Measurements from ENCODE around the gene FBXO39.
"Not testable (repeated sequence)": the region's sequence is repeated elsewhere in the genome, so short reads cannot be mapped to it uniquely, and the experiment has no call there.

FBXO39 gene

DNA sequence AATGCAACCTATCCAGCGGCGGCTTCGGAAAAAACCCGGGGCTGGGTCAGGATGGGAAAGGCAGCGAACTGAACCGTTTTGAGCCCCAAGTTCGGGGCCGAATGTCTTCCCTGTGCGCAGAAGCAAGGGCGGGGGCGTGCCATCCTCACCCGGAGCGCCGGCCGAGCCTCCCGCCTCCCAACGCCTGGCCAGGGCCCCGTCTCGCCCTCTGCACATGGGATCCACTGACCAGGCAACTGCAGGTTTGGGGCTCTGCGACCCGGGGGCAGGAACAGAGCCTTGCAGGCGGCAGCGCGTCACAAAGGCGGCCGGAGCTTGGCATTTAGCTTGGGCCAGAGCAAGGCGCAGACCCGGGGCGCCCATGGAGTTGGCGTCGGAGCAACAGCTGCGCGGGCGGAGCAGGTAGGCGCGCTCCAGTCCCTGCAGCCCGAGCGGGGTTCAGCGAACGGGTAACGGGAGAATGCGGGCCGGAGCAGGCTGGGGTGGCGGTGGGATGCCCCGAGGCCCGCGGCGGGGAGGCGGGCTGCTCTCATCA is at the start of gene FBXO39:
TSS of gene FBXO39 (plus strand) at position 345 of the 535 bp plus-strand sequence. CDS start 3,654 bp downstream, outside the sequence.
- no peak for DNase-seq

DNA sequence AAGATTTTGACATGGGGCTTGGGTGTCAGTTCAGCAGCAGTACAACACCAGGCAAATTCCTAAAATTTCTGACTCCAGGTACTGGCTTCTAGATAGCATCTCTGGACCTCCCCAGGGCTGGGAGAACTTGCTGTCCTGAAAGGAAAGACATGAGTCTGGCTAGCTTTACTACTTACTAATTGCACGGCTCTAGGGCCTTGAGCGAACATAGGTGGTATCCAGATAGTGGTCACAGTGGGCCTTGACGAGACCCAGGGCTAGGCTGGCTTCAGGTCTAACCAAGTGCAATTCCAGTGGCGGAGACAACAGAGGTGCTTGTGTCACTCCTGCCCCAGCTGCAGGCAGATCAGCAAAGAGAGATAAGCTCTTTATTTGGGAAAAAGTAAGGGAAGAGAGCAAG is 46.5 kb upstream of the FBXO39 start:
- DNase-seq: no peak

DNA sequence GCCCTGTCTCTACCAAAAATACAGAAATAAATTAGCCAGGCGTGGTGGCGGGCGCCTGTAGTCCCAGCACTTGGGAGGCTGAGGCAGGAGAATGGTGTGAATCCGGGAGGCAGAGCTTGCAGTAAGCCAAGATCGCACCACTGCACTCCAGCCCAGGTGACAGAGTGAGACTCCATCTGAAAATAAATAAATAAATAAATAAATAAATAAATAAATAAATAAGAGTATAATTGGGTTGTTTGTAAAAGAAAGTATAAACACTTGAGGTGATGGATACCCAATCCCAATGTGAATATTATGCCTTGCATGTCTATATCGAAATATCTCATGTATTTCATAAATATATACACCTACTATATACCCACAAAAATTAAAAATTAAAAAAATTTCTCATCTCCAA is 29.4 kb upstream of the FBXO39 start:
- not testable (repeated sequence) for DNase-seq

DNA sequence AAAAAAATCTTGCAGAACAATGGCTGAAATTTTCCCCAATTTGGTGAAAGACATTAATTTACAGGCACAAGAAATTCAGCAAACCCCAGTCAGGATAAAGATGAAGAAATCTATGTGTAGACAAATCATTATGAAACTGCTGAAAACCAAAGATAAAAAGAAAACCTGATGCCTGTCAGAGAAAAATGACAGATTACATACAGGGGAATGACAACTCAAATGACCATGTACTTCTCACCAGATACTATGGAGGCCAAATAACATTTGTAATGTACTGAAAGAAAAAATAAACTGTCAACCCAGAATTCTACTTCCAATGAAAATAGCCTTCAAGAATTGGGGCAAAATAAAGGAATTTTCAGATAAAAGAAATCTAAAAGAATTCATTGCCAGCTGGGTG is 27.4 kb upstream of the FBXO39 start:
- no peak for DNase-seq

DNA sequence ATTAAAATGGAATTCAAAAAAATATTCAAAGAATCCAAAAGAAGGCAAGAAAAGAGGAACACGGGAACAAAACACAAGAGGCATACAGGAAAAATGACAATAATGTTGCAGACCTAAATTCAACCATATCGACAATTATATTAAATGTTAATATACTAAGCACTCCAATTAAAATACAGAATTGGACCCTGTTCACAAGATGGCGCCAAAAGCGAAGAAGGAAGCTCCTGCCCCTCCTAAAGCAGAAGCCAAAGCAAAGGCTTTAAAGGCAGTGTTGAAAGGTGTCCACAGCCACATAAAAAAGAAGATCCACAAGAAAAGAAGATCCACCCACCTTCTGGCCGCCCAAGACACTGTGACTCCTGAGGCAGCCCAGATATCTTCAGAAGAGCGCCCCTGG is 26.5 kb upstream of the FBXO39 start:
- no peak for DNase-seq

DNA sequence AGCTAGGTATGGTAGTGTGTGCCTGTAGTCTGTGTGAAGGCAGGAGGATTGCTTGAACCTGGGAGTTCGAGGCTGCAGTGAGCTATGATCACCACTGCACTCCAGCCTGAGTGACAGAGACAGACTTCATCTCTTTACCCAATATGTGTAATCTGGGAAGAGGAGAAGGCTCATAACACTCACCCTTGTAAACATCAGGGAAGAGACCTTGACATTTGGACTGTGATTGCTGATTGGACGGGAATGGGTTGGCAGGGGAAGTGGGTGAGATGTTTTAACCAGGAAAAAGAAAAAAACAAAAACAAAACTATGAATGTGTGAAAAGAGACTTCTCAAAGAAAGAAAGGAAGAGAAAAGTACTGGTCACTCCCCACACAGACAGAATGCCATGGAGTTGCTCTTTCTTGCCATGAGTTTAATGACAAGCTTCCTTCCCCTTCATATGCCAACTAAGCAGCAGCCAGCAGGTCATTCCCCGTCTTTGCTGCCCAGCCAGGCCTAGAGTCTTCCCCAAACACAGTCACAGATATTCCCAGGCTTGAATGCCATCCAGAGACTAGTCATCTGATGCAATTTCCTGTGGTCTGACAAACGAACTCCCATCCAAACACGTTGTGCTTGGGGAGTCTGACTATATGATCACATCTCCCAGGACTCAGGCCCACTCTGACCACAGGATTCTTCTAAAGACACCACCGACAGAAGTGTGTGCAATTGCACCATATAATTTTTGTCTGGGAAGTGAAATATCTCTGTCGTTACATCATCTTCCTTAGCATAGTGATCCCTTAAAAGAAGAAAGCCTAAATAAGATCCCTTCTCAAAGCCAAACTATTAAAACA is 23.7 kb upstream of the FBXO39 start:
- DNase-seq: no peak

DNA sequence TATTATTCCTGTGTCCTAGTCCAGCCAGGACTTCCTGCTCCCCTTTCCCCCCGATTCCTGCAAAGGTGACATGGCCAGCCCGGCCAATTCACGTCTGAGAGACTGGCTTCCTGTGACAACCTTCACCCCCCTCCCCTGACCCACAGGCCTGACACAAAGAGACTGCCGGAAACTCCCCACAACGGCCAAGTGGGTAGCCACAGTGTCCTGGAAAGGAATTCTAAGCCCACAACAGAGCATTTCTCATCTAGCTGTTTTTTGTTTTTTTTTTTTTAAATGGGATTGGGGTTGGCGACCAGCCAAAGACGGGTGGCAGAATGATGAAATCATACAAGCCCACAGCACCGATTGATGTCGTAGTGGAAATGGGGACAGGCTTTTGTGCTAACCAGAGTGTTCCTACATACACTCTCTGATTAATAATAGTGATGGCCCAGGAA is 23.0 kb upstream of the FBXO39 start:
- DNase-seq: no peak

DNA sequence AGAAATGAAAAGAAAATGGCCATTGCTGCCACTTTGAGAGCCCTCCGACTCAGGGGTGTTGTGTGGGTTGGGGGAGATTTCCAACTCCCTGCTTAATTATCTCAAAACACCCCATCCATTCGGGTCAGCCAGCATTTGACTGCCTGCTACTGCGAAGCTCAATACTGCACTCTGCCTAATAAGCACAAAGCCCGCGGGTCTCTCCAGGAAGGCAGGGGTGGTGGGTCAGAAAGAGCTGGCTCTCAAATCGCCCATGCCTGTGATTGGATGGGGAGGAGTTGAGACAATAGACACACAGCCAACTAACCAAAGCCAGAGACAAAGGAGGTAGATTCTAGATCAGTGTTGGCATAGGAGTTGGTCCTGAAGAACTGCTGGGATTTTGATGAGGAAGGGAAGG is 22.5 kb upstream of the FBXO39 start:
- no peak for DNase-seq

DNA sequence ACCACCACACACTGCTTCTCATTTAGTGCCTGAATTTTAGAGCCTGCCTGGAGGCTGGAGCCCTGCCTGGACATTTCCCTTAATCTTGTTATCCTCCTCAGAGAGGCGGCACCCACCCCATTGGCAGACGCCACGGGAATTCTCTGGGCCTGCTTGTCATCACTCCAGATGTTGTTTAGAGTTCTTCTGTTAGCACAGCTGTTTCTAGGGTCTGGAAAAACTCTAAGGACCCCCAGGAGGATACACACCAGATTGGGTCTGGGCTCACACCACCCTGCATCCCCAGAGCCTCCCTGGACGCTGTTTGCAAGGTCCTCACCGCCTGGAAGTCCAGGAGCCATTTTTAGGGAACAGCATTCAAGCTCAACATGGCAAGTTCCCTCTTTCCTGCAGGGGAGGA is 20.7 kb upstream of the FBXO39 start:
- DNase-seq: no peak

DNA sequence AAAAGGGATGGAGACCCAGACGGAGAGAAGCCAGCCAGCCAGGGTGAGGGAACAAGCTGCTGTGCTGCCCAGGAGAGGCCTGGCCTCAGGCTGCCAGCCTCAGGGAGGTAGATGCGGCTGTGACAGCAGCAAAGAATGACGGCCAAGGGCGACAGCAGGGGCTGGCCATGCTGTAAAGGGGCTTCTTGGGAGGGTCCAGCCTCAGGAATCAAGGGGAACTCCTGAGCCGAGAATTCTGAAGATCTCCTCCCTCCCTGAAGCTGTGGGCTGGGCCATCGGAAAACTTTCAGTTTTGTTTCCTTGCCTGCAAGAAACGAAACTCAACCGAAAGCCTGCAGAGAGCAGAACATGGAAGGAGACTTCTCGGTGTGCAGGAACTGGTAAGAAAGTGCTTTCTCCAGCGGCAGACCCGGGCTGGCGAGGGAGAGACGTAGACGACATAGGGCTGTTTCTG is 20.3 kb upstream of the FBXO39 start, which contains the start of gene XAF1:
TSS of gene XAF1 (plus strand) at position 316 of the 454 bp plus-strand sequence. CDS start at position 349, 33 bp downstream.
- no peak for DNase-seq

DNA sequence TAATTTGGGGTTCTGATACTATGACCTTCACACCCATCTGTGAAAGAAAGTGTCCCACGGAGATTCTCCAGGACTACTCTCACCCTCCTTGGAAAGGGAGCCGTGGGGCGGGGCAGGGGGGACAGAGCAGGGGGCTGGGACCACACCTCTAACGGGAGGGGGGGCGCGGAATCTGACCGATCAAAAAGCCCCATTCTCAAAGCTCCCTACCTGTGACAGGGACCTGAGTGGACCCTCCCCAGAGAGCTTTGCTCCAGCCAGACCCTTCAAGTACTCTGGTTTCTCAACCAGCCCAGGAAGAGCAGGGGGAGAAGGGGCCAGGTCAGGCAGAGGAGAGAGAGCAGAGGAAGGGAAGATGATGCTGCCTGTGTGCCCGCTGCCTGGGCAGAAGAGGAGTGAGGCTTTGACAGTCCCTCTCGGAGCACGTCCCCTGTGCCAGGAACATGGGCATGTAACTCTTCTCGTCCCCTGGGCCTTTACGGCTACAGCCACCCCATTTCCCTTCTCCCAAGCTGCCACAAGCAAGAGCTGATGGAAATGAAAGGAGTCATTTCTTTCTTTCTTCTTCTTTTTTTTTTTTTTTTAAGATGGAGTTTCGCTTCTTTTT is 19.5 kb upstream of the FBXO39 start:
- DNase-seq: no peak

DNA sequence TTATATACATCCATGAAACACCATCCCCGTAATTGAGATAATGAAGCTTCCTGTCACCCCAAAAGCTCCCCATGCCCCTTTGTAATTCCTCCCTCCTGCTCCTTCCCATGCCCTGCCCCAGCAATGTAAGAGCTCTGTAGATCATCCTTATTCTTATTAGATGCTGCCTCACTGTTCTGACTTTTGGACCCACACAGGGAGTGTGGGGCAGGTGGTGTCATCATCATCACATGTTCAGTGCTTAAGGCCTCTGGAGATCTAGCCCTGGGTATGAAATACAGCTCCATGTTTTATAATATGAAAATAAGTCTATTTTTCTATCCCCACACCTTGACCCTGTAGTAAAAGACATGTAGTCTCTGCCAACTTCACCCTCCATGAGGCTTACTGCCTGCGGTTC is 18.3 kb upstream of the FBXO39 start:
- DNase-seq: no peak

DNA sequence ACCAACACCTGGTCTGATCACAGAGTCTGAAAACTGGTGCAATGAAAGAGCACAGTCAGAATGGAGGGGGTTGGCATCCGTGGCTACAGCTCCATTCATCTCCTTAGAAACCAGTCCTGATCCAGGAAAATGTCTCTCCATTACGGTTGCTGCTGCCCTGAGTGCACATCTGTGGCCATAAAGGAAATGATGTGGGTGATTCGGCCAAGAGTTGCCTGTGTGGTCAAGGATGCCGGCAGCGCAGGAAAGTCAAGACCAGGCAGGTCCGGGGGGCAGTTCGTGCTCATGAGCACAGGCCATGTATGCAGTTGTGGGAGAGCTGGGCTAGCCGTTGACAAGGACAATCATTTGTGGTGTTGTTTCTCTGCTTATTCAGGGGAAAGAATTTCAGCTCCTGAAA is 14.2 kb upstream of the FBXO39 start:
- no peak for DNase-seq

DNA sequence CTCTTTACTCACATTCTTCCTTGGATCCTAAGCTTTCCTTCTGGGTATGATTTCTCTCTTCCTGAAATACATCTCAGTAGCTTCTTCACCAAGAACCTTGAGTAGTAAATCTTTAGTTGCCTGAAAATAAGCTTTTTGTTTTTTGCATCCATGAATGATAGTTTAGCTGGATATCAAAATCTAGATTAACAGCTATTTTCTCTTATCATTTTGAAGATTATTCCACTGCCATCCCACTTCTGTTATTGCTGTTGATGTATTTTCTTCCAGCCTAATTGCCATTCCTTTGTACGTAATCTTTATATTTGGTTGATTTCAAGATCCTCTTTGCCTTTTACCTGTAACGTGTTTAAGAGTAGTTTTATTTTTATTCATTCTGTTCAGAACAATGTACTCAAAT is 7.6 kb upstream of the FBXO39 start:
- DNase-seq: no peak

DNA sequence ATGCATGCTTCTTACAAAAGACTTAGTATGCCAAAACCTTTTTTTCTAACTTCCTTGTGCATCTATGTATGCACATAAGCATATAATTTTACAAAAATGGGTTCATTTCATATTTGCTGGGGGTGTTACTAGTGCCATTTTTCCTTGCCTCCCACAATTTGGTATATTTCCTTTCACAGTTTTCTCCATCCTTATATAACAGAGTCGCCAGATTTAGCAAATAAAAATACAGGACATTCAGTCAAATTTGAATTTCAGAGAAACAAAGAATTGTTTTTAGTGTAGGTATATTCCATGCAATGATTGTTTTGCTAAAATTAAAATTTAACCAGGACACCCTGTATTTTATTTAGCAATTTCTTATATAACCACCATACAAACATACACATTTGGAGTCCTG is 4.0 kb upstream of the FBXO39 start:
- DNase-seq: no peak

DNA sequence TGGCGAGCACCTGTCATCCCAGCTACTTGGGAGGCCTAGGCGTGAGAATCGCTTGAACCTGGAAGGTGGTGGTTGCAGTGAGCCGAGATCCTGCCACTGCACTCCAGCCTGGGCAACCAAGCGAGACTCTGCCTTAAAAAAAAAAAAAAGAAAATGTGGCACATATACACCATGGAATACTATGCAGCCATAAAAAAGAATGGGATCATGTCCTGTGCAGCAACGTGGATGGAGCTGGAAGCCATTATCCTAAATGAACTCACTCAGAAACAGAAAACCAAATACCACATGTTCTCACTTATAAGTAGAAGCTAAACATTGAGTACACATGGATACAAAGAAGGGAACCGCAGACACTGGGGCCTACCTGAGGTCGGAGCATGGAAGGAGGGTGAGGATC is 1.1 kb upstream of the FBXO39 start:
- not testable (repeated sequence) for DNase-seq

DNA sequence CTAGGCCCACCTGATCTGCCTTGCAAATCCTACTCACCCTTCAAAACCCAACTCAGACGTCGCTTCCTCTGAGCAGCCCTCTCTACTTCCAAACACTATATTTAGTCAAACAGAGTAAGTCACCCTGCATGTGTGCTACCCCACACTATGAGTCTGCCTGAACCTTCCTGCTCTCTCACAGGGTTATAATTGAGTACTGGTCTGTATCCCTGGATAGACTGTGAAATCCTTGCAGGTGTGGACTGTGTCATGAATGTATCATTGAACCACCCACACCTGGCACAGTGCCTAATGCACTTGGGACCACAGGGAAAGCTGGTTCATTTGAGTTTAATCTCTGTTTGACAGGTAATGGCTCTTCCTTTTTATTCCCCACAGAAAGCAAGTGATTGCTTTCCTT is 3.4 kb downstream of the FBXO39 start:
- no peak for DNase-seq

DNA sequence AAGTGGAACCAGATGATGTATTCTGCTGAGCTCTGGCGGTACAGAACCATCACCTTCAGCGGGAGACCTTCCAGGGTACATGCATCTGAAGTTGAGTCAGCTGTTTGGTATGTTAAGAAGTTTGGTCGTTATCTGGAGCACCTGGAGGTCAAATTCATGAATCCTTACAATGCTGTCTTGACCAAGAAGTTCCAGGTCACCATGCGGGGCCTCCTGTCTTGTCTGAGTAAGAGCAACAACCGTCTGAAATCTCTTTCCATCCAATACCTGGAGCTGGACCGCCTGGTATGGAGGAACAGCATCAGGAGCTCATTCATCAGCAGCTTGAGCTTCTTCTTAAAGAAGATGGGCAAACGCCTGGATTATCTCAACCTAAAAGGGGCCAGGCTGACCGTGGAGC is 4.0 kb downstream of the FBXO39 start:
- DNase-seq: no peak

DNA sequence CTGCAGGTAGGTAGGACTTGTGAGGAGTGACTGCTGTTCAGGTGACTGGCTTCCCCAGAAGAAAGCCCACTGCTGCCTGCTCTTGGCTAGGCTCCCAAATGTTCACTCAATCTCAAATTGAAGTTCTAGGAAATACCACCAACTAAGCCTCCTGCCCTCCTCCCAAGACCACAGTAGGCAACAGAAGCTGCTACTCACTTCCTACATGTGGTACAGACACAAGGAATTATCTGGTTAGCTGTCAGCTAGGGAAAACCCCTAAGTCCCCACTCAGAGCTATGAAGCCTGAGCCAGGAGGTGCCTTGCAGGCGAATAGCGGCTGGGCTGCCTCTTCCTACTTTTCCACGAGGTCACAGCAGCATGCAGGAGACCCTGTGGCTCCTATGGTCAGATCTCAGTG is 4.9 kb downstream of the FBXO39 start:
- no peak for DNase-seq

DNA sequence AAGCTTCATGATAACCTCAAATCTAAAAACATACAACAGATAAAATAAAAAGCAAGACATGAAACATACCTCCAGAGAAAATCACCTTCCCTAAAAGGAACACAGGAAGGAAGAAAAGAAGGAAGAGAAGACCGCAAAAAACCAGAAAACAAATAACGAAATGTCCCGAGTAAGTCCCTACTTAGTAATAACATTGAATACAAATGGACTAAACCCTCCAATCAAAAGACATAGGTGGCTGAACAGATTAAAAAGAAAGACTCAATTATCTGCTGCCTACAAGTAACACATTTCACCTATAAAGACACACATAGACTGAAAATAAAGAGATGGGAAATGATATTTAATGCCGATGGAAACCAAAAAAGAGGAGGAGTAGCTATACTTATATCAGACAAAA is 6.2 kb downstream of the FBXO39 start:
- no peak for DNase-seq

DNA sequence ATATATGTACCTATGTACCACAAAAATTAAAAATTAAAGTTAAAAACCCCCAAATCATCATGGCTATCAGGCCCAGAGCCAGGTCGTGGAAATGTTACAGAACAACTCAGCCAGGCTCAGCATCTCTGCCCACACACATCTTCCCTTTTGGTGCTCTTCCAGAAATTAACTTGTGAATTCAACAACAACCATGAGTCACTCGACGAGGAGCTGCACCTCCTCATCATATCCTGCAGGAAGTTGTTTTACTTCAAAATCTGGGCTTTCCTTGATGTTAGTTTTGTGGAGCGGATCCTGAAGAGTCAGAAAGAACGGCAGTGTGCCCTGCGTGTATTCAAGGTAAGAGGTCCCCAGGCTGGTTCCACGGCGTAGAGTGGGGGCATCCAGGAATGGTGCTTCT is 10.6 kb downstream of the FBXO39 start:
- DNase-seq: no peak

DNA sequence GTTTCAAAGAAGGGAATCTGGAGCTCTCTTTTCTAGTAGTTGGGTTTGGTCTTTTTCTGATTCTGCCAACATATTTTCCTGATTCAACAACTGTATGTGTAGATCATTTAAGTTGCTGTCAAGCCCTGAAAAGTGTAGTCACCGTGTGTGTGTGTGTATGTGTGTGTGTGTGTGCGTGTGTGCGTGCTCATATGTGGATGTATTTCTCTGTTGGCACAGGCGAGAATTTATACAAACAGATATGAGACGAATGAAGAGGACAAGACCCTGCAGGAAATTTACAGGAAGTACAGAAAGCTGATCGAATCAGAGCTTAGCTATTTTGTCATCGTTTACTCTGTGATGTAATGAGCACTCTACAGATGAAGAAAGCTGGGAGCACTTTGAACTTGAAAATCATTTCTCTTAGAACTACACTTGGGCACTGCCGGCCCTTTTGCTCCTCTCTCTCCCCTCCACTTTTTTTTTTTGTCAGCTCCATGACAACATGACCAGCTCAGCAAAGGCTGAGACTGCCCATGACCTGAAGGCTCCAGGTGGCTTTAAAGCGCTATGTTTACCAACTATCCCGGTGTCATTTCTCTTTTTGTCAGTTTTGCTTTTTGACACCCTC is 11.2 kb downstream of the FBXO39 start:
- no peak for DNase-seq

DNA sequence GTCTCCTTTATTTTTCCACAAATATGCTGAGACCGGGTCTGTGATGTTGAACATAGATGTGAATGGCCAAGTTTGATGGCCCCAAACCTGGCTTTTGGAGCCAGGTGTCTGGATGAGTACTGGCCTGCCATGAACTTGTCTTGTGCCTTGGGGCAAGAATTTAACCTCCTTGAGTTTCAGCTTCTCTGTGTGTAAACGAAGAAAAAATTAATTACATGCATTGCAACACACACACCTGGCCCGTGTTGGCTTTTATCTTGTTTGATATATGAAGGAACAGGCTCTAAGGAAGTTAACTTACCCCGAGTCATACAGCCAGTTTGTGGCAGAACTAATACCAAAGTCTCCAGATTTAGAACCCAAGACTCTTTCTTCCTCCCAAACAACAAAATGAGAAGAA is 13.1 kb downstream of the FBXO39 start:
- DNase-seq: no peak
